Measurements from ENCODE around the gene MAP3K5.
"Not testable (repeated sequence)": the region's sequence is repeated elsewhere in the genome, so short reads cannot be mapped to it uniquely, and the experiment has no call there.

MAP3K5 gene

DNA sequence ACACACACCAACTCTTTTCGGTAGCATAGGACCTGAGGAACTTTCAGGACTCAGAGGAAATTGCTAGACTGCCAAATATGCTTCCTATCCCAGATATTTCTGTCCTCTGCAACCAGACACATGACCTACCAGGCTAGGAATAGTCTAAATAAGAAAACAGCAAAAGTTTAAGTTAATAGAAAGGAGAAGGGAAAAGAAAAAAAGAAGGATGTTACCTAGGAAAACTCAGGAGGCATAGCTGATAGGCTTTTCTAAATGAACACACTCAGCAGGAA is 74.6 kb downstream of the MAP3K5 start:
- DNase-seq = no peak

DNA sequence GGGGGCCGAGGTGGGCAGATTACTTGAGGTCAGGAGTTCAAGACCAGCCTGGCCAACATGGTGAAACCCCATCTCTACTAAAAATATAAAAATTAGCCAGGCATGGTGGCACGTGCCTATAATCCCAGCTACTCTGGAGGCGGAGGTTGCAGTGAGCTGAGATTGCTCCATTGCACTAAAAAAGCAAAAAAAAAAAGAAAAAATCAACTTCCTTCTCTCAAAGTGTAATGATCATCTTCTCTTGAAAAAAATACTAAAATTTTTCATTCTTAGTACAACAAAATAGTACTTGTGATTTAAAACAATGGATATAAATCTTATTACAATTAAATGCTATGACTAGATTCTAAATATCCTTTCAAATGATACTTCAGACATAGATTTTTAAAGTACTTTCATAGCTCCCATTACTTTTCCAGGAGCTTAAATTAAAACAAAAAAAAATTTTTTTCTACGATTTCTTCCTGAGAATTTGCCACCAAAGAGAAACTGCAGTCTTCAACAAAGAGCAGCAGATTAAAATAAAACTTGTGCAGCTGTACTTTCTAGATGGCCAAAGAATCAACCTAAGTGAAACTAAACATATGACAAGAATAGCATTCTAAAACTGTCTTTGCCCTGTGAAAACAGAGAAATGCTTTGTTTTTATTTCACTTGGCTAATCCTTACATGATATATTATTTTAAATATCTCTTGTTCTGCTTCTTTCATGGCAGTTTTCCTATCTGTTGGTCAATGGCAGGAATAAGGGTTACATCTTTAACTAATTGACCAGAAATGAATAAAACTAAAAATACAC is 75.2 kb downstream of the MAP3K5 start:
- no peak for DNase-seq

DNA sequence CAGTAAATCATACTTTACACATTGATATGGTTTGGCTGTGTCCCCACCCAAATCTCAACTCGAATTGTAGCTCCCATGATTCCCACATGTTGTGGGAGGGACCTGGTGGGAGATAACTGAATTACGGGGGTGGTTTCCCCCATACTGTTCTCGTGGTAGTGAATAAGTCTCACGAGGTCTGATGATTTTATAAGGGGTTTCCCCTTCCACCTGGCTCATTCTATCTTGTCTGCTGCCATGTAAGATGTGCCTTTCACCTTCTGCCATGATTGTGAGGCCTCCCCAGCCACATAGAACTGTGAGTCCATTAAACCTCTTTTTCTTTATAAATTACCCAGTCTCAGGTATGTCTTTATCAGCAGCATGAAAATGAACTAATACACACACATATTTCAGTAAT is 79.6 kb downstream of the MAP3K5 start:
- not testable (repeated sequence) for DNase-seq

DNA sequence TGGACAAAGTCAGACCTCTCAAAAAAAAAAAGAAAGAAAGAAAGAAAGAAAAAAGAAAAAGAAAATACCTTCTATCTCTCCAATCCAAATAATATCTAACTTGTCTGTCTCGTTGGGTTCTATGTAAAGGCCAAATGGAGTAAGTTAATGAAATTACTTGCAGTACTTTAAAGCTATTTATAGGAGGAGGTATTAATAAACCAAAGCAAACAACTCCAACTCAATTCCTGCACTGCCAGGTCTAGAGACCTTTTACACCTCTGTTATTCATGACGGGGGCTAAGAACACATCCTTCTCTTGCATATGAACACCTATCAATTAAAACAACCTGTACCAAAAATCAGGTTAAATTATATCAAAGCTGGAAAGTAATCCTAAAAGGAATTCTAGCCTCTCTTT is 80.6 kb downstream of the MAP3K5 start:
- no peak for DNase-seq

DNA sequence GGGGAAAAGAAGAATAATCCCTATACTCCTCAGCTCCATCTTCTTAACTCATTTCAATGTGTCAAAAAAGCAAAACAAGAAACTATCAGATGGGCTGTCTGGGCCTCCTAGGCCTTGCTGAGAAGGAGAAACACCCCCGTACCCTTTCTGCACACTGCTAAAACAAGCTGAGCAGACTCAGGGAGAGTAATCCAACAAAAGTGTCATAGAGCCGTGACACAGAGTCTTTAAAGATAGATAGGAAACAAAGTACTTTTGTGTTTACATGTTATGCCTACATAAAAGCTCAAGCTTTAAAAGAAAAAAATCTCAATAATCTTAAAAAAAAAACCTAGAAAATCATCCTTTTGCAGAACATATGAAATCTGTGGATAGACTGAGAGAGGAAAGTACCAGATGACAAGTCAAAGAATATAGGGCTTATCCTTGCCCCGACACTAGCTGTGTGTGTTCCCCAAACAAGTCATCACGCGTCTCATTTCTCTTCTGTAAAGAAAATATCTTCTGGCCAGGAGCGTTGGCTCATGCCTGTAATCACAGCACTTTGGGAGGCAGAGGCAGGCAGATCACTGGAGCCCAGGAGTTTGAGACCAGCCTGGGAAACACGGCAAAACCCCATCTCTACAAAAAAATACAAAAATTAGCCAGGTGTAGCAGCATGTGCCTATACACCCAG is 81.3 kb downstream of the MAP3K5 start:
- no peak for DNase-seq

DNA sequence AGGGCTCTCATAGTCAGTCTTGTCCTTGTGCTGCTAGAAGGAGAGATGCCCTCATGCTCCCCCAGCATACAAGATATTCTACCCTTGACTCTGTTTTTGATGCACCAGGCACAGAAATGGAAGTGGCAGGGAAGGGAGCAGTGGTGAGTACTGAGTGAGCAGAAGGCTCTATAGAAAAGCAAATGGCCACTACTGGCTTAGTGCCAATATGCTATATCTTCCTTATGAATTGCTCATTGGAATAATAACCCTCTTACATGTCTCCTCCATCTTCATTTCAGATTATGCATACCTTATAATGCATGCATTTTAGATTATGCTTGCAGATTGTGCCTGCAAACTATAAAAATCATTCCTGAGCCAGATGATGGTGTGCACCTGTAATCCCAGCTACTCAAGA is 82.8 kb downstream of the MAP3K5 start:
- DNase-seq = no peak

DNA sequence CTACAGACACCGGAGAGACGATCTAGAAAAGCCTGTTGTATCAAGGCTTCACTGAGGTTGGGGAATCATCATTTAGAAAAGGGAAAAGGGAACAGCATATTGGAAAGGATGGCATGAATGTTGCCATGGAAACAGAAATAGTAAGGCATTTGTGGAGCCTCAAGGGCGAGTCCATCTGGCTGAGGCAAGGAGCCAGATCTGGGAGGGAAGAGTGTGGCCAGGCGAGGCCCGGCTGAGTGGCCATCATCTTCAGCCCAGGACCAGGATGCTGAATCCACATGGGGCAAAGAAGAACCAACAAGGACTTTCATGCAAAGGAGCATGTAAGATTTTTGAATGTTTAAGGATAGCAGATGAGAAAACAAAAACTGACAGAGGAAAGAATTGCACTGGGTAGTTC is 85.8 kb downstream of the MAP3K5 start:
- DNase-seq = no peak

DNA sequence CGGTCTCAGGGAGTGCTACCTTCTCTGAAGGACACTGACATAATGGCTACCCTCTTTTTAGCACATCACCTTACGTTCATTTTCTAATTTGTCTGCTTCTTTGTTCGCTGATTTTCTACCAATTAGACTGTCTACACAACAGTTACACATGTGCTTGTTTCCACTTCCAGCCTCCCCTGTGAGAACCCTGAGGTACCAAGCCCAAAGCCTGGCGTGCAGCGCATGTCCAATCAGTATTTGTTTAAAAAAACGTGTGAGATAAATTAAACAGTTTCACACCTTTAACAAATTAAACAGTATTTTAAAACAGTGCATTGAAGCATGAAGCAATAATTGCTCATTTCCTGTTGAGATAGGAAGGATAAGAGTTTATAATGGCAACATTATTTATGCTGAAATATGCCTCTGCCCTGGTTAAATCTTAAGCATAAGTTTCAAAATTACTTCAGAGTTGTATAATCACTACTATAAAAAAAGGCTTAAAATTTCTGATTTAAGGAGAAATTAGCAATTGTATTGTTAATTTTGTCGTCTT is 88.9 kb downstream of the MAP3K5 start:
- DNase-seq = no peak

DNA sequence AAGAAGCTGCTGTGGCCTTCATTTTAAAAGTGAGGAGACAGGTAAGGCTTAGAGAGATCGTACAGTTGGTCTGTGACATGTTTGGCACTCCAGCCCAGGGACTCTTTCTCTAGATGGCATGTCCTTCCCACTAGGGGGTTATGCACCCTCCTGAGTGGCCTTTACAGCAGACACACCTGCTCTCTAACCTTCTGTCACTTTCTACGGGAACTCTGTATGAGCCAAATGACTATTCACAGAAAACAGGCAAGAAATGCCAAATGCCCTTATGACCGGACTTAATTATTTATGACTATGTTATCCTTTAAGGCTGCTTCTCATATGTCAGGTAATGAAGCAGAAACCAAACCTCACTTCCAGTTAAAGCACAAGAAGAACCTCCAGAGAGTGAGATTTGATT is 91.2 kb downstream of the MAP3K5 start:
- DNase-seq = no peak

DNA sequence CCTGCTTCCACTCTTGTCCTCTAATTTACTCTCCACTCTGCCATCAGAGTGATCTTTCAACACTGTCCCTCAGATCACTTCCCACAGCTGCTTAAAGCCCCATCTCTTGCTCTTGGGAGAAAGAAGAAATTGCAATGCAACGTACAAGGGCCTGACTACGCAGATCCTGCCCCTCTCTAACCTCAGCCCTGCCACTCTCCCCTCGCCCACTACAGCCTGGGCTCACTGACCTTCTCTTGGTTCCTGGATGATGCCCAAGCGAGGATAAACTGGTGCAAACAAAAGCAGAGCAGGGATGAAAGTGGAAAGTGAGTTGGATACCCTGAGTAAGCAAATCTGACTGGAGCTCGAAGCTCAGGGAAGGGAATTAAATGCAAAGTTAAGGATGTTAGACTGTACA is 92.9 kb downstream of the MAP3K5 start:
- DNase-seq = no peak

DNA sequence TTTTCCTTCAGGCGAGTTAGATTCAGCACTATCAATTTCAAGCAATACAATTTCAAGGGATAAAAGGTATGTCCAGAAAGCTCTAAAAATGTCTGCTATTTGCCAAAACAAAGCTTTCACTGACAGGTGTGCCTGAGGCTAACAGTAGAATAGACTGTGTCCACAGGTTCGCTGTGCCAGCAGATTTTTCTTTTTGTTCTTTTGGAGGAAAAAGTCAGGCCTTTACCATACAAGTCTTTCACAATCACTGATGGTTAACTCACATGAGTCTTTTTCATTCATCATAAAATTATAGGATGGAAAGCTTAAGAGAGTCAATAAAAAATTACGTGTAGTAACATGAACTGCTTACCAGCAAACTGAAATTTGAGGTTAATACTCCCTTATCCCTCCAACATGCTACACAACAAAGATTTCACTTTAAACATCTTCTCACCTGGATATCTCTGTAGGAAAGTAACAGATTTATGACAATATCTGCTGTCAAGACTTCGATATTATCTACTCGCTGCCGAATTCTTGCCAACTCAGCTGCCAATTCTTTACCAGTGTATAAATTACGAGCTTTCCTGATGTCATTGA is 95.4 kb downstream of the MAP3K5 start:
- DNase-seq = no peak

DNA sequence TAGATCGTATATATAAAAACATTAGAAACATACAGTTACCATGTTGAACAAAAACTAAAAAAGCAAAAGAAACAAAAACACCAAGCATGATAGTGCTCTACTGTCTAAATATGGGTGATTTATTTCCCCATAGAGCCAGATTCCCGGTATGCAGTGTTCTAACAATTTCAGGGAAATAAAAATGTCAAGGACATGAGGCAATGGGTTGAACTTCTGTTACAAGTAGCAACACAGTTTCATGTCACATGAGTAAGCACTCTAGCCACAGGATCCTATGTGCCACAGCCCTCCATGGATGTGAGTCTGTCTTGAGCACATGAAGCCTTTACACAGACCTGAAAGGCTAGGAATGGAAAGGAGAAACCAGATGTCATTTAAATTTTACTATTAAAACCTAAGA is 96.0 kb downstream of the MAP3K5 start:
- DNase-seq = peak; percentile 6

DNA sequence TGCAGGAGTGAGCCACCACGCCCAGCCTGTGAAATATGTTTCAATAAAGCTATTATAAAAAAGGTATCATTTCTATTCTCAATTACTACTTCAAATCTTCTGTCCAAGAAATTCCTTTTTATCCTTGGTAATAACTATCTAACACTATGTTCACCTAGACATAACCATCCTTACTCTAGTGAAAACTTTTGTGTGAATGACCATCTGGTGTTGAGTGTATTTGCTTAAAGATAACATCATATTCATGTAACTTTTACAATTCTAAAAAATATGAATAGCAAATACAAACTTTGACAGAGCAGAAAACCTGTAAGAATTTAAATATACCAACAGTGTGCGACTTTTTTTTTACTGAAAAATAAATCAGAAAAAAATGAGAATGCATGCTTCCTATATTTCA is 96.9 kb downstream of the MAP3K5 start:
- no peak for DNase-seq

DNA sequence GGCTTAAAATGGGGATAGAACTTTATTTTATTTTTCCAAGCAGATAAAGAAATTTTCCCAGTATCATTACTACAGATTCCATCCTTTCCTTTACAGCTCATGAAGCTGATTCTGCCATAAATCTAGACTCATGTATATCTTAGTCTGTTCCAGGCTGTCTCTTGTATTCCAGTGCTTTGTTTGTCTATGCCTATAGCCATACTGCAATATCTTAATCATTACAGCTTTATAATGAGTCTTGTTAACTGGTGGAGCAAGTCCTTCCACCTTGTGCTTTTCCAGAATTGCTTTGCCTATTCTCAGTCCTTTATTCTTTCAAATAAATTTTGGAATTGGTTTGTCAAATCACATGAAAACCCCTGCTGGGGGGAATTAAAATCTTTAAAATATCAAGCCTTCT is 99.2 kb downstream of the MAP3K5 start:
- no peak for DNase-seq

DNA sequence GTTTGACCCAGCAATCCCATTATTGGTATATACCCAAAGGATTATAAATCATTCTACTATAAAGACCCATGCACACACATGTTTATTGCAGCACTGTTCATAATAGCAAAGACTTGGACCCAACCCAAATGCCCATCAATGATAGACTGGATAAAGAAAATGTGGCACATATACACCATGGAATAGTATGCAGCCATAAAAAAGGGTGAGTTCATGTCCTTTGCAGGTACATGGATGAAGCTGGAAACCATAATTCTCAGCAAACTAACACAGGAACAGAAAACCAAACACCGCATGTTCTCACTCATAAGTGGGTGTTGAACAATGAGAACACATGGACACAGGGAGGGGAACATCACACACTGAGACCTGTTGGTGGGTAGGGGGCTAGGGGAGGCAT is 104.4 kb downstream of the MAP3K5 start:
- DNase-seq = not testable (repeated sequence)

DNA sequence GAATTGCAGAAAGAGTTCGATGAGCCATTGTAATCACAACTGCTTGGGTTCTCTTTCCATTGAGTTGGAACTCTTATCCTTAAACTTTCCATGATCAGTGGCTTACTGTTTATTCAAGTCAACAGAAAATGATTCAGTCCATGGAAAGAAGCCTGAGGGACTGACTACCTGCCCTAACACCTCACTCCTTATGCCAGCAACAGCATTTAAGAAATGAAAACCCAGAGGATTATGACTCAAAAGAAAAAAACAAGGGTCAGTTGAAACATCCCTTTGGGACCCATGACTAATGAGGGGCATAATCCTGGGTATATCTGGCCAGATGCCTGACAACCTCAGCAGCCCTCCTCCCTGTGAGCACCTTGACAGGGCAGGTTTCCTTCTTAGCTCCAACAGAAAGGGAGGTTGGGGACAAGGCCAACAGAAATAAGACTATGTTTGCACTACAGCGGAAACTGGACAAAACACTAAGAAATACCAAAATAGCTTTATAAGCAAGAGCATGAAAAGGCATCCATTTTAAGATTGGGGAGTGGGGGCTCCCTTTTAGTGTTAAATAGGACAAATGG is 106.7 kb downstream of the MAP3K5 start:
- peak; percentile 4 for DNase-seq

DNA sequence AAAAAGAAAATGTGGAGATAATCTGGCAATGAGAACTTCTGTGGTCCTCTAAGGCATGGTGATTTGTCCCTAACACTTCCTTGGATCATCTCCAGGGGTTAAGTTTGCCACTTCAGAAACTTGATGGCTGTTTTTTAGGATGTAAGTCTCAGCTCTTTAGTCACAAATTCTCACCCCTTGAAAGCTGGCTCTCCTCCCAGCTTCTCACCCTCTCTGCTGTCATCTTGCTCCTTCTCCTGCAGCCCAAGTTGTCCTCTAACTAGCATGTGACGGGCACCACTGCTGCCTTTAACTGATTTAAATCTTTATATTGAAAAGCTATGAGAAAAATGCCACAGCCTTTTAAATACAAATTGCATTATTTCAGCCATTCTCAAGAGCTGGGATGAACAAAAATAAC is 107.8 kb downstream of the MAP3K5 start:
- DNase-seq = no peak

DNA sequence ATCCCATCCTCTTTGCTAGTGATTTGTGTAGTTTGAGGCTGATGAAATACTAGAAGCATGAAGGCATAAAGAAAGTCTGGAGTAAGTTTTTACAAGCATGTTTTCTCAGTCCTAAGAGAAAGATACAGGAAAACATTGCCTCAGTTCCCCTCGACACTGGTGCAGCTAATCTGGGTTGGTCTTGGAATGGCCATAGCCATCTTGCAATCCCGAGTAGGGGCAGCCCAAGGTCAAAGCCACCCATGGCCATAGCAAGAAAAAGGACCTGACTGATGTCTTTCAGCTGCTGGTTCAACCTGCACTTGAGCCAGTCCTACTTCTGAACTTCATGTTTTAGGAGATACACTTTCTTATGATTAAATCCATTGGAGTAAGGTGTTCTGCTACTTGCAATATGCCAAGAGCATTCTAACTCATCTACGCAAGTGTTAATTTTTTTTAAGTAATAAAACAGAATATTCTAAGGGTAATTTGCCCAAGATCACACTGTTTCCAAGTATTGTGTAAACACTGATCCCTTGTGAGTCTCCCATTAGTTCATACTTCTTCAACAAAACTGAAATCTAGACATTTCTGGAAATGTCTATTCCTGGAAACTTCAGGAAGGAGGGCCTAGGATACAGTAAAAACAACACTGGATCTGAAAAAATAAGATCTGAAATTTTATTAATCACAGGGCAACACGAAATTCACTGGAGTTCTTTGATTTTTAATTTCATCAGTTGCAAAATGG is 108.9 kb downstream of the MAP3K5 start:
- DNase-seq = no peak

DNA sequence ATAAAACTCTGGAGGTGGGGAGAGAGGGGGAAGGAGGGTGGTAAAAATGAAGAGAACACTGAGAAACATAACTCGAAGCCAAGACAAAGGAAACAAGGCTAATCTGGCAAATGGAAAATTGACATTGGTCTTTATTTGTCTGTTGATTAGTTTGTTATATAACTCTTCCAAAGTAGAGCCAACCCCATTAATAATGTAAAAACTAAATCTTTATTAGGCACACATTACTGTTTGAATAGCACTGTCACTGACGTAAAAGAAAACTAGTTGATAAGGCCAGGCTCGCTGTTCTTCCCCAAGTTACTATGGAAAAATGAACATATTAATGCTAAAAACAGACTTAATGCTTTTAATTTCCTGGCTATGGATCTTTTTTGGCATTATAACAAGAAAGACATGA is 110.0 kb downstream of the MAP3K5 start:
- no peak for DNase-seq

DNA sequence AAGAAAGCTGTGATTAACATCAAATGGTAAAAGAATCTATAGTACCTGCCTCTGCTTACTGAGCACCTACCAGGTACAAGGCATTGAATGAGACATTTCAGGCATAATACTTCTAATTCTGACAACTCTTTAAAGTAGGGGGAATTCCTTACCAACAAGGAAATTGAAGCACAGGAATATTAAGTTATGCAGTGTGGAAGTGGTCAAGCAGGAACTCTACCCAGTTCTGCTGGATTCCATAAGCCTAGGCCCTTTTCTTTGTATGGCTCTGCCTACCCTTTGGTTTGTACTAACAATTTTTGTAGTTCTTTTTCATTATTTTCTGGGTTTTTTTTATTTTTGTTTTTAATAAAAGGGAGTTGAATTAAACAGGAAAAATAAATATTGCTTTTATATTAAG is 114.5 kb downstream of the MAP3K5 start:
- no peak for DNase-seq

DNA sequence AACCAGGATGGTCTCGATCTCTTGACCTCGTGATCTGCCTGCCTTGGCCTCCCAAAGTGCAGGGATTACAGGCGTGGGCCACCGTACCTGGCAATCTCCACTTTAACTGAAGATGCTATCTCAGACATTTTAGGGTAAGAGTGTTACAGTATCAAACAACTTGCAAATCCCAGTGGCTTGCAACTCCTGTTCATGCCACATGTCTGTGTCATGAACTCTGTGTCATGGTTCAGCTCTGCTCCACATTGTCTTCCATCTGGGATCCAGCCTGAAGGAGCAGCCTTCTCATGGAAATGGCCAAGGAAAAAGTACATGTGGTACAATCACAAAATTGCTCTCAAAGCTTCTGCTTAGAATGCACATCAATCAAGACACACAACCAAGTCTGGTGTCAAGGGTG is 114.9 kb downstream of the MAP3K5 start:
- no peak for DNase-seq

DNA sequence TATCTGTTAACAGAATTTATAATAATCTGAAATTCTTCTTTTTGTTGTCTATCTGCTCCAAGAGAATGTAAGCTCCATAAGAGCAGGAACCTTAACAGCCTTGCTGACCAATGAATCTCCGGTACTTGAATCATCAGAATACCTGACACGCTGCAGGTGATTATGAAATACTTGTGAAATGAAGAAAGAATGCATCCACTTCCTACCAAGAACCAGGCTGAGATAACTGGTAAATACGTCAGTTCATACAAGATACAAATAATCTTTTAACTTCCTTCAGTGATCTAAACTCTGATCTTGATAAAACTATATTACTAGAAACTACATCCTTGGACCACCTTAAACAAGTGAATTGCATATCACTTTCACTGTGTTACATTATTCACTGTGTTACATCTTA is 116.2 kb downstream of the MAP3K5 start:
- DNase-seq = no peak

DNA sequence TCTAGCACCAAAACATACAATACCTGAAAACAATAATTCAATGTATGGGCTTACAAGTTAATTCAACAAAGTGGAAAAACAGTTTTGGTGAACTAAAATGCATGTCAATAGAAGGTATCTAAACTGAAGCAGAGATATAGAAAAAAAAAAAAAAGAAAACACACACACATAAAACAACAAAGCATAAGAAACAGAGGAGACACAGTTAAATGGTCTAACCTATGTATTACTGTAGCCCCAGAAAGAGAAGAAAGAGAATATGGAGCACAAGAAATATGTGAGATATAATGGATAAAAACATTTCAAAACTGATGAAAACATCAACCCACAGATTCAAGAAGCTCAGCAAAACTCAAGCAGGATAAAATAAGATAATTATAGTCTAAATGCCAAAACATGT is 118.7 kb downstream of the MAP3K5 start:
- no peak for DNase-seq

All from EL (cell line).